ENCODE measurements around the gene UGT1A3.
A peak's percentile ranks its signal among the peaks of the same experiment; 100 is the strongest.

The UGT1A3 gene

DNA sequence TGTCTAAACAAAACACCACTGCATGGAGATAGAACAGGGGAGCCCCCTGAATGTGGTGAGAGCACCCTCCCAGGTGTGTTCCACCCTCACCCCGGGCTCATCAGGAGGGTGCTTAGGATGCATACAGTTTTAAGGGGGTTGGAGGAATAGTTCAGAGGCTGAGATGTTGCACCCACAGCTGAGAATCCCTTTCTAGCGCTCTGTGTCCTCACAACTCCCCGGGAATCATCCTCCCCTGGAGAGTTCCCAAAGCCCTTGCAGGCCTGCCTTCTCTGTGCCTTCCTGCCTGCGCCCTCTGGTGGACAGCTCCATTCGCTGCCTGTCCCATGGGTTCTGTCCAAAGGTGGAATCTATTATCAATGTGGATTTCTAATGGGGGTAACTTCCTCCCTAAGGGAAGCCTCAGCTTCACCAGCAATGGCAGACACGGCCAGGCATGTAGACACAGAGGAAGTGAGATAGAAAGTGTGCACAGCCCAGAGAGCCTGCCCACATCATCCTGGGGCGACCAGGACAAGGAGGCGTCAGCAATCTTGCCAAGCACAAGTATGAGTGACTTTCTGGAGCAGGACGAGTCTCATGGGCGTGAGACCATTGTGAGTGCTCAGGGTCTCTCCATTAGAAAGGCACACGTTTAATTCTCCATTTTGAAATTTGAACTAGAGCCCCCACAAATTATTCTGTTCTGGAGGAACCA, 17.4 kb upstream of the UGT1A3 start:
- Histone ChIP-seq H3K36me3 (ENCODE audit: control insufficient read depth, insufficient read depth, low read length) (no peaks in the 10 kb centered on the region), H3K27ac (ENCODE audit: low read depth, low read length) (no peak overlapping the region), H3K9ac (ENCODE audit: low read length) (no peak overlapping the region), H3K23ac (ENCODE audit: low read length) (no peak overlapping the region), H3K4me3 (ENCODE audit: low read length) (no peak overlapping the region), H3K27me3 (ENCODE audit: insufficient read depth, low read length, poor library complexity) (no peaks in the 10 kb centered on the region), H4K5ac (ENCODE audit: low read length) (no peak overlapping the region), H3K4ac (ENCODE audit: low read depth, low read length) (no peak overlapping the region), H2BK120ac (ENCODE audit: low read depth, low read length) (no peak overlapping the region), H2AK5ac (ENCODE audit: low read length) (no peak overlapping the region), H2BK5ac (ENCODE audit: low read length) (no peak overlapping the region), H3K4me1 (ENCODE audit: control insufficient read depth, low read depth, low read length) (no peaks in the 10 kb centered on the region), H2BK15ac (replicated peaks; ENCODE audit: low read depth) (no peak overlapping the region), H3K18ac (ENCODE audit: low read length) (no peak overlapping the region), H3K79me1 (ENCODE audit: low read length) (no peaks in the 10 kb centered on the region), H3K79me2 (ENCODE audit: control insufficient read depth, insufficient read depth, low read length) (no peaks in the 10 kb centered on the region), H3K56ac (ENCODE audit: low read length) (peak overlapping the region; percentile 26), H3K4me2 (ENCODE audit: low read length) (no peak overlapping the region), H4K8ac (ENCODE audit: low read depth, low read length) (no peak overlapping the region)
- WGBS (ENCODE audit: extremely low coverage, insufficient coverage, low lambda C conversion rate), result no CpG with 5 or more reads among the region's 11 CpGs
- DNase-seq, result peak; percentile 81

DNA sequence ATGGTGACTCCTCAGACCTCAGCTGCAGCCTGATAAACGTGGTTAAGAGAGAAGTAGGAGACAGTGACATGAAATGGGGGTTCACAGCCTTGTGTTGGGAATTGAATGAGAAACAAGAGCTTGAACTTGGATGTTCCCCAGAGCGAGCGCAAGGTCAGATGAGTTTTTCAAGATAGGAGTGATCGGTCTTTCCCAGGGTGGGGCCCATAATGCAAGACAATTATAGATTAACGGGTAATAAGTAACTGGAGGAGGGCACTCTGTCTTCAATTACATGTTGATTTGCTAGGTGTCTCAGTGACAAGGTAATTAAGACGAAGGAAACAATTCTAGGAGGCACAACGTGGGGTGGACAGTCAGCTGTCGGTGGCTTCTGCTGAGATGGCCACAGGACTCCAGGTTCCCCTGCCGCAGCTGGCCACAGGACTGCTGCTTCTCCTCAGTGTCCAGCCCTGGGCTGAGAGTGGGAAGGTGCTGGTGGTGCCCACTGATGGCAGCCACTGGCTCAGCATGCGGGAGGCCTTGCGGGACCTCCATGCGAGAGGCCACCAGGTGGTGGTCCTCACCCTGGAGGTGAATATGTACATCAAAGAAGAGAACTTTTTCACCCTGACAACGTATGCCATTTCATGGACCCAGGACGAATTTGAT, 16.1 kb upstream of the UGT1A3 start, which contains the start of gene UGT1A5:
Gene UGT1A5, plus strand, starts transcription at position 297 of the 651 bp plus-strand sequence. Its CDS starts 85 bp downstream, at position 382.
- H3K4me1 ChIP-seq (ENCODE audit: control insufficient read depth, low read depth, low read length), result no peaks in the 10 kb centered on the region
- H3K4me2 ChIP-seq (ENCODE audit: low read length), result no peak within 1 kb of the TSS
- H3K4ac ChIP-seq (ENCODE audit: low read depth, low read length), result no peak within 1 kb of the TSS
- DNase-seq, result no peak
- no peak within 1 kb of the TSS for H3K18ac ChIP-seq (ENCODE audit: low read length)
- no peak within 1 kb of the TSS for H3K4me3 ChIP-seq (ENCODE audit: low read length)
- no peak within 1 kb of the TSS for H2BK120ac ChIP-seq (ENCODE audit: low read depth, low read length)
- H2AK5ac ChIP-seq (ENCODE audit: low read length), result no peak within 1 kb of the TSS
- no peak within 1 kb of the TSS for H2BK5ac ChIP-seq (ENCODE audit: low read length)
- no peaks in the 10 kb centered on the region for H3K79me1 ChIP-seq (ENCODE audit: low read length)
- no peaks in the 10 kb centered on the region for H3K79me2 ChIP-seq (ENCODE audit: control insufficient read depth, insufficient read depth, low read length)
- no peak within 1 kb of the TSS for H4K8ac ChIP-seq (ENCODE audit: low read depth, low read length)
- H4K5ac ChIP-seq (ENCODE audit: low read length), result no peak within 1 kb of the TSS
- WGBS (ENCODE audit: extremely low coverage, insufficient coverage, low lambda C conversion rate), result no CpG with 5 or more reads among the region's 14 CpGs
- H3K27me3 ChIP-seq (ENCODE audit: insufficient read depth, low read length, poor library complexity), result no peaks in the 10 kb centered on the region
- no peaks in the 10 kb centered on the region for H3K36me3 ChIP-seq (ENCODE audit: control insufficient read depth, insufficient read depth, low read length)
- H3K56ac ChIP-seq (ENCODE audit: low read length), result no peak within 1 kb of the TSS
- no peak within 1 kb of the TSS for H2BK15ac ChIP-seq (replicated peaks; ENCODE audit: low read depth)
- H3K23ac ChIP-seq (ENCODE audit: low read length), result no peak within 1 kb of the TSS
- no peak within 1 kb of the TSS for H3K27ac ChIP-seq (ENCODE audit: low read depth, low read length)
- H3K9ac ChIP-seq (ENCODE audit: low read length), result no peak within 1 kb of the TSS

DNA sequence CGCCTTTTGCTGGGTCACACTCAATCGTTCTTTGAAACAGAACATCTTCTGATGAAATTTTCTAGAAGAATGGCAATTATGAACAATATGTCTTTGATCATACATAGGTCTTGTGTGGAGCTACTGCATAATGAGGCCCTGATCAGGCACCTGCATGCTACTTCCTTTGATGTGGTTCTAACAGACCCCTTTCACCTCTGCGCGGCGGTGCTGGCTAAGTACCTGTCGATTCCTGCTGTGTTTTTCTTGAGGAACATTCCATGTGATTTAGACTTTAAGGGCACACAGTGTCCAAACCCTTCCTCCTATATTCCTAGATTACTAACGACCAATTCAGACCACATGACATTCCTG, 15.6 kb upstream of the UGT1A3 start:
- no peak overlapping the region for H2BK5ac ChIP-seq (ENCODE audit: low read length)
- H3K79me2 ChIP-seq (ENCODE audit: control insufficient read depth, insufficient read depth, low read length), result no peaks in the 10 kb centered on the region
- no CpG with 5 or more reads among the region's 7 CpGs for WGBS (ENCODE audit: extremely low coverage, insufficient coverage, low lambda C conversion rate)

DNA sequence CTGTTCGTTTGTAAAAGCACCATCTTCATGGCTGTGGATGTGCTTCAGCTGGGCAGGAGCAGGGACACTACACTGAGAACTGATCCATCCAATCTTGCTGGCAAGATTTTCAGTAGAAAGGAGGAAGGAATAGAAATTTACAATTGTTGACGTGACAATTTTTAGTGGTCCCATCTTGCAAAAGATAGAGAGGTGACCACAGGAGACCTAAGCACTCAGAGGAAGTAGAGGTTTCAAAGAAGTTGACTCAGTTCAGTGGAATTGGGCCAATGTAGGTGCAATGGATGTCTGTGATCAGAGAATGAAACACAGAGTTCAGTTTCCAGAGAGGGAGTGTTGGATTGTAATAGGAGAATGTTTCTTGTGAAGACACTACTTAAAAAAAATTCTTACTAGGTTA, 14.7 kb upstream of the UGT1A3 start:
- no CpG with 5 or more reads among the region's 2 CpGs for WGBS (ENCODE audit: extremely low coverage, insufficient coverage, low lambda C conversion rate)
- Histone ChIP-seq H3K23ac (ENCODE audit: low read length) (no peak overlapping the region), H2BK5ac (ENCODE audit: low read length) (no peak overlapping the region), H4K5ac (ENCODE audit: low read length) (no peak overlapping the region), H3K4me3 (ENCODE audit: low read length) (no peak overlapping the region), H4K8ac (ENCODE audit: low read depth, low read length) (no peak overlapping the region), H3K4ac (ENCODE audit: low read depth, low read length) (no peak overlapping the region), H3K18ac (ENCODE audit: low read length) (no peak overlapping the region), H3K4me1 (ENCODE audit: control insufficient read depth, low read depth, low read length) (no peaks in the 10 kb centered on the region), H3K36me3 (ENCODE audit: control insufficient read depth, insufficient read depth, low read length) (no peaks in the 10 kb centered on the region), H3K27ac (ENCODE audit: low read depth, low read length) (no peak overlapping the region), H2AK5ac (ENCODE audit: low read length) (no peak overlapping the region), H3K4me2 (ENCODE audit: low read length) (no peak overlapping the region), H2BK120ac (ENCODE audit: low read depth, low read length) (no peak overlapping the region), H3K56ac (ENCODE audit: low read length) (no peak overlapping the region), H3K27me3 (ENCODE audit: insufficient read depth, low read length, poor library complexity) (no peaks in the 10 kb centered on the region), H3K79me2 (ENCODE audit: control insufficient read depth, insufficient read depth, low read length) (no peaks in the 10 kb centered on the region), H3K79me1 (ENCODE audit: low read length) (no peaks in the 10 kb centered on the region), H2BK15ac (replicated peaks; ENCODE audit: low read depth) (no peak overlapping the region), H3K9ac (ENCODE audit: low read length) (no peak overlapping the region)
- no peak for DNase-seq

More for the DNA sequence above, 15.6 kb upstream of the UGT1A3 start:
- no peak overlapping the region for H3K9ac ChIP-seq (ENCODE audit: low read length)
- no peak overlapping the region for H3K4ac ChIP-seq (ENCODE audit: low read depth, low read length)
- H4K5ac ChIP-seq (ENCODE audit: low read length), result no peak overlapping the region
- H3K27me3 ChIP-seq (ENCODE audit: insufficient read depth, low read length, poor library complexity), result no peaks in the 10 kb centered on the region
- H3K79me1 ChIP-seq (ENCODE audit: low read length), result no peaks in the 10 kb centered on the region
- H4K8ac ChIP-seq (ENCODE audit: low read depth, low read length), result no peak overlapping the region
- no peak overlapping the region for H2BK120ac ChIP-seq (ENCODE audit: low read depth, low read length)
- no peak overlapping the region for H3K4me3 ChIP-seq (ENCODE audit: low read length)
- H3K36me3 ChIP-seq (ENCODE audit: control insufficient read depth, insufficient read depth, low read length), result no peaks in the 10 kb centered on the region
- no peak for DNase-seq
- no peaks in the 10 kb centered on the region for H3K4me1 ChIP-seq (ENCODE audit: control insufficient read depth, low read depth, low read length)
- H3K23ac ChIP-seq (ENCODE audit: low read length), result no peak overlapping the region
- H2BK15ac ChIP-seq (replicated peaks; ENCODE audit: low read depth), result no peak overlapping the region
- H2AK5ac ChIP-seq (ENCODE audit: low read length), result no peak overlapping the region
- H3K27ac ChIP-seq (ENCODE audit: low read depth, low read length), result no peak overlapping the region
- no peak overlapping the region for H3K4me2 ChIP-seq (ENCODE audit: low read length)
- H3K56ac ChIP-seq (ENCODE audit: low read length), result no peak overlapping the region
- no peak overlapping the region for H3K18ac ChIP-seq (ENCODE audit: low read length)

DNA sequence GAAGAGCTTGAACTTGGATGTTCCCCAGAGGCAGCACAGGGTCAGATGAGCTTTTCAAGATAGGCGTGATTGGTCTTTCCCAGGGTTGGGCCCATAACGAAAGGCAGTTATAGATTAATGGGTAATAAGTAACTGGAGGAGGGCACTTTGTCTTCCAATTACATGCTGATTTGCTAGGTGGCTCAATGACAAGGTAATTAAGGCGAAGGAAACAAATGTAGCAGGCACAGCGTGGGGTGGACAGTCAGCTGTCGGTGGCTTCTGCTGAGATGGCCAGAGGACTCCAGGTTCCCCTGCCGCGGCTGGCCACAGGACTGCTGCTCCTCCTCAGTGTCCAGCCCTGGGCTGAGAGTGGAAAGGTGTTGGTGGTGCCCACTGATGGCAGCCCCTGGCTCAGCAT, 10.3 kb upstream of the UGT1A3 start, which contains the start of gene UGT1A4:
Gene UGT1A4, plus strand, starts transcription at position 185 of the 400 bp plus-strand sequence. Its CDS starts 85 bp downstream, at position 270.
- no CpG with 5 or more reads among the region's 7 CpGs for WGBS (ENCODE audit: extremely low coverage, insufficient coverage, low lambda C conversion rate)
- Histone ChIP-seq H3K79me2 (ENCODE audit: control insufficient read depth, insufficient read depth, low read length) (no peaks in the 10 kb centered on the region), H4K5ac (ENCODE audit: low read length) (no peak within 1 kb of the TSS), H3K79me1 (ENCODE audit: low read length) (no peaks in the 10 kb centered on the region), H3K56ac (ENCODE audit: low read length) (no peak within 1 kb of the TSS), H3K36me3 (ENCODE audit: control insufficient read depth, insufficient read depth, low read length) (no peaks in the 10 kb centered on the region), H2BK120ac (ENCODE audit: low read depth, low read length) (no peak within 1 kb of the TSS), H3K4me1 (ENCODE audit: control insufficient read depth, low read depth, low read length) (no peaks in the 10 kb centered on the region), H4K8ac (ENCODE audit: low read depth, low read length) (no peak within 1 kb of the TSS), H3K18ac (ENCODE audit: low read length) (no peak within 1 kb of the TSS), H3K9ac (ENCODE audit: low read length) (no peak within 1 kb of the TSS), H3K23ac (ENCODE audit: low read length) (no peak within 1 kb of the TSS), H3K4me2 (ENCODE audit: low read length) (no peak within 1 kb of the TSS), H3K27ac (ENCODE audit: low read depth, low read length) (no peak within 1 kb of the TSS), H3K4ac (ENCODE audit: low read depth, low read length) (no peak within 1 kb of the TSS), H2BK5ac (ENCODE audit: low read length) (no peak within 1 kb of the TSS), H2AK5ac (ENCODE audit: low read length) (no peak within 1 kb of the TSS), H2BK15ac (replicated peaks; ENCODE audit: low read depth) (no peak within 1 kb of the TSS), H3K4me3 (ENCODE audit: low read length) (no peak within 1 kb of the TSS), H3K27me3 (ENCODE audit: insufficient read depth, low read length, poor library complexity) (no peaks in the 10 kb centered on the region)
- DNase-seq, result no peak
